K562 treated with DMSO at 1 percent for 12 hours (cell line): Measurements from ENCODE around the gene NUDT7. TPM values are rescaled to one million over a fixed set of nuclear protein-coding genes. Genes with fewer than 3 reads are reported as not detected.

Experiments
- total RNA-seq: library from RNA; unstranded; fragments of 300-600 nt; gene quantifications from 2 replicates; pipeline ENCODE4 v1.2.3, GENCODE V29; 2022; ENCODE audit not compliant: insufficient read depth

NUDT7 gene
- 3.3 and 11.3 TPM in 2 replicates for total RNA-seq

DNA sequence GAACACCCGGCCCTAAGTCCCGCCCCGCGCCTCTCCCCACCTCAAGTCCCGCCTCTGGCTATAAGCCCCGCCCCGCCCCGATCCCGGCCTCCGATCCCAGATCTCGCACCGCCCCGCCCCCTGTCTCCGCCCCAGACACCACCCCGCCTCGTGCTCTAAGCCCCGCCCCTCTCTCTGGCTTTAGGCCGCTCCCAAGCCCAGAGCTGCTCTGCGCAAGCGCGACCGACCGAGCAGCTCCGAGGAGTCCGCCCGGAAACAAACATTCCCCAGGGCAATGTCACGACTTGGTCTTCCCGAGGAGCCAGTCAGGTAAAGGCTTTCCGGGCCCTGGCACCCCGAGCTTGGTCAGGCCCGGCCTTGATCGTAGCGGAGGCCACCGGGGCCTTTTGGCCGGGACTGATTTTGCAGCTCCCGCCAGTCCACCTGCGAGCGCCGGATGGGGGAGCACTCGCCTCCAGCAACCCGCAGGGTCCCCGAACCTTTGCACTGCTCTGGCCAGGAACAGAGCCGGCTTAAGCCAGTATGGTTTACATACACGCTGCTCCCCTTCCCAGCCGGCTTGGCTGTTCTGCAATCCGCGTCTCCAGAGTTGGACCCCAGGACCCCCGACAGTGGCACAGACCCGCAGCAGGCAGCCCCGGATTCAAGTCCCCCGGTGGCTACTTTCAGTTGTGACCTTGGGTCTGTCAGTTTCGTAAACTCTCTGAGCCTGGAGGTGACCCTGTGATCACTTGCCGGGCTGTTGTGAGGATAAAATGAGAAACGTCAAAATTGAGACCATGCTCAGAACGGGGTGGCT lies at the start of gene NUDT7:
Gene NUDT7, plus strand, starts transcription at position 206 of the 799 bp plus-strand sequence. Its CDS starts 69 bp downstream, at position 275.

DNA sequence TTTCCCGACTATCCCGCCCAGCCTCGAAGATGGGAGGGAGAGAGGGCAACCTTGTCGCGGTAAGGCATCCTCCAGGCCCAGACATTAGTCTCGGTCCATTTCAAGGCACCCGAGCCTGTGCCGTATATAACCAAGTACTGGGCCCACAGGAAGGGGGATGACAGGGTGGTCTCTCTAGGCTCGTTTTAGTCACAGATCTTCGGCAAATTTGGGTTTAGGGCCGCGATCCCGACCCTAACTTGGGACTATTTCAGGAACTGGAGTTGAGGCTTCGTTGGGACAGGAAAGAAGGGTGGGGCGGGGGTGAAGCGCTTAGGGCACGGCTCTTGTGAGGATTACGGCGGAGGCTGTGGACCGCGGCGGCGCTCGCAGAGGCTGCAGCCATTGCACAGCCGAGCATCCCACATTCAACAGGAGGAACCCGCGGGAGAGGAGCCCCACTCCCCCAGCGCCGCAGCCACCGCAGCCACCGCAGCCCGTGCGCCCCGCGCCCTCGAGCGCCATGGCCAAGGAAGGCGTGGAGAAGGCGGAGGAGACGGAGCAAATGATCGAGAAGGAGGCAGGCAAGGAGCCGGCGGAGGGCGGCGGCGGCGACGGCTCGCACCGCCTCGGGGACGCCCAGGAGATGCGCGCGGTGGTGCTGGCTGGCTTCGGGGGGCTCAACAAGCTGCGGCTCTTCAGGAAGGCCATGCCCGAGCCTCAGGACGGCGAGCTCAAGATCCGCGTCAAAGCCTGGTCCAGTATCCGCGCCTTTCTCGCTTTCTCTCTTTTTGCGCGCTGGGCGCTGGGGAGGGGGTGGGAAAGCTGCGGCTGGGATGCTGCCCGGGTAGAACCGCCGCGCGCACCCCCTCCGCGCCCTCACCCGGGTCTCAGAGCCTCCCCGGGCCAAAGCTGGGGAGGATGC lies 66.1 kb downstream of the NUDT7 start, which contains the start of gene VAT1L:
Gene VAT1L, plus strand, starts transcription at position 384 of the 904 bp plus-strand sequence. Its CDS starts 119 bp downstream, at position 503.

Other genes starting within 250 kb of the NUDT7 start
- not detected in 2 replicates for gene VAT1L, start 66.0 kb downstream of the NUDT7 start, total RNA-seq